Measurements from ENCODE around the gene PIP4K2B. TPM values are rescaled to one million over a fixed set of nuclear protein-coding genes. Genes with fewer than 3 reads are reported as not detected.

PIP4K2B gene
- total and polyA plus RNA-seq, 8 donors = 9.0 to 22.2 (median 13.1) TPM

DNA sequence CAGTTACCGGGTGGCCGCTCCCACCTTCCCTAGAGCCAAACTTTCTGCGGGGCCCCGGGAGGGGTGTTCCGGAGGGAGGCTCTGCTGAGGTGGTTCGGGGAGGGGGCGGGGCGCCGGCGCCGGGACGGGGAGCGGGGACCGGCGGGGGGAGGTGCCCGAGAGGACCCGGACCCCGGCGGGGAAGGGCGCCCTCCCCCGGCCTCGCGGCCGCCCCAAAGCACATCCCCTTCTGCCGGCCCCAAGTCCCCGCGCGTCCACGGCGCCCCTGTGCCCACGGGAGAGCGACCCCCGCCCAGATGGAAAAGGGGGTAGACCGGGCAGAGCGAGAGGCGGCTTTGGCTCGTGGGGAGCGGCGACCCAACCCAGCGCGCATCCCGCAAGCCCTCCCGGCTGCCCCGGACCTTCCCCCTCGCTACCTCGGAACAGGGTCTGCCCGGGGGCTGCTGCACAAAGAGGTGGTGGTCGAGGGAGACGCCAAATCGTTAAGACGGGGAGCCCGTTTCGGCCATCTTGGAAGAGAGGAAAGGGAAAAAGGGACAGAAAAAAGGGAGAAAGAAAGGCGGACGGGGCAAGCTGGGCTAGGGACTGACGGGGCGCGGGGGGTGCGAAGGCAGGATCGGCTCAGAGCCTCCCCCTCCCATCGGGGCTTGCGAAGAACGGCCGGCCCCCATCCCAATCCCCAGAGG lies 51.8 kb downstream of the PIP4K2B start:
- FAIRE-seq (no peak), ATAC-seq (peak in 1 of 4 donors; percentile 11), DNase-seq (peak in 5 of 6 donors; percentile 45 to 85 (median 76))
- peaks cover 13 to 23% (median 16%) of the 10 kb centered on the region in 3 donors for H3K4me1 ChIP-seq
- H3K27ac ChIP-seq = peak overlapping the region; percentile 48 to 85 (median 70)
- 1 to 2% methylated on average over 49 to 64 of the region's 64 CpGs for WGBS, 2 donors
- no peaks in the 10 kb centered on the region for H3K27me3 ChIP-seq
- TF ChIP-seq, protein P1, sequence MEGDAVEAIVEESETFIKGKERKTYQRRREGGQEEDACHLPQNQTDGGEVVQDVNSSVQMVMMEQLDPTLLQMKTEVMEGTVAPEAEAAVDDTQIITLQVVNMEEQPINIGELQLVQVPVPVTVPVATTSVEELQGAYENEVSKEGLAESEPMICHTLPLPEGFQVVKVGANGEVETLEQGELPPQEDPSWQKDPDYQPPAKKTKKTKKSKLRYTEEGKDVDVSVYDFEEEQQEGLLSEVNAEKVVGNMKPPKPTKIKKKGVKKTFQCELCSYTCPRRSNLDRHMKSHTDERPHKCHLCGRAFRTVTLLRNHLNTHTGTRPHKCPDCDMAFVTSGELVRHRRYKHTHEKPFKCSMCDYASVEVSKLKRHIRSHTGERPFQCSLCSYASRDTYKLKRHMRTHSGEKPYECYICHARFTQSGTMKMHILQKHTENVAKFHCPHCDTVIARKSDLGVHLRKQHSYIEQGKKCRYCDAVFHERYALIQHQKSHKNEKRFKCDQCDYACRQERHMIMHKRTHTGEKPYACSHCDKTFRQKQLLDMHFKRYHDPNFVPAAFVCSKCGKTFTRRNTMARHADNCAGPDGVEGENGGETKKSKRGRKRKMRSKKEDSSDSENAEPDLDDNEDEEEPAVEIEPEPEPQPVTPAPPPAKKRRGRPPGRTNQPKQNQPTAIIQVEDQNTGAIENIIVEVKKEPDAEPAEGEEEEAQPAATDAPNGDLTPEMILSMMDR (IDR thresholded peaks at IDR 0.05) = no peak
- intact Hi-C loops (cut with DNase I) = no loop called here
- no peaks in the 10 kb centered on the region for H3K9me3 ChIP-seq
- peak overlapping the region; percentile 78 to 84 (median 80) for H3K4me3 ChIP-seq
- no peaks in the 10 kb centered on the region for H3K36me3 ChIP-seq

DNA sequence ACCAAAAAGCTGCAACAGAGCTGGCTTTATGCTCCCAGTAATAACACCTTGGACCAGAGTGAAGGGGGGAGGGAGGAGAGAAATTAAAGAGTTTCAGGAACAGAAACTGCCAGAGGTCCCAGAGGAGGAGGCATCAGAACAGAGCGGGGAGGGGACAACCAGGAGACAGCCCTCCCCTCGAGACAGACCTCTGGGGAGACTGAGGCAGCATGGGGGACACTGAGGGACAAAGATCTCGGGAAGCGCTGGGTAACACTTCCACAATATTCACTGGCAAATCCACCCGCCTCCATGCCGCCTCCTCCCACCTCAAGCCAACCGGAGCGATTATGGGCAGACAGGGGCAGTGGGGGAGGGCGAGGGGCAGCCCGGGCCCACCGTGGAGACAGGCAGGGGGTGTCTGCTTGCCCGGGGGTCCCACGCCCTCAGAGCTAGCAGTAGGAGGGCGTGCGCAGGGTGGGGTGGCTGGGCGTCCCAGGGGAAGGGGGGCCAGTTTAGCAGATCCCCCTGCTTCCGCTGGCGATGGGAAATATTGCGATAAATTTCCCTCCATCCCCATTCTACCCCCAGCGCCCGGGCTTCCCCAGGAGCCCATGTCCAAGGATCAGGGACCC lies 52.4 kb downstream of the PIP4K2B start:
- intact Hi-C loops (cut with DNase I) = no loop called here
- 3 to 5% methylated on average over 16 to 21 of the region's 21 CpGs for WGBS, 2 donors
- TF ChIP-seq, protein P1 (IDR thresholded peaks at IDR 0.05) = no peak
- H3K4me3 ChIP-seq = peak overlapping the region; percentile 78 to 84 (median 80)
- H3K36me3 ChIP-seq = no peaks in the 10 kb centered on the region
- peak overlapping the region; percentile 48 to 85 (median 70) for H3K27ac ChIP-seq
- H3K27me3 ChIP-seq = no peaks in the 10 kb centered on the region
- FAIRE-seq (no peak), ATAC-seq (no peak), DNase-seq (peak in 2 of 6 donors; percentile 56 to 68)
- H3K4me1 ChIP-seq = peaks cover 20 to 29% (median 21%) of the 10 kb centered on the region in 3 donors
- H3K9me3 ChIP-seq = no peaks in the 10 kb centered on the region

DNA sequence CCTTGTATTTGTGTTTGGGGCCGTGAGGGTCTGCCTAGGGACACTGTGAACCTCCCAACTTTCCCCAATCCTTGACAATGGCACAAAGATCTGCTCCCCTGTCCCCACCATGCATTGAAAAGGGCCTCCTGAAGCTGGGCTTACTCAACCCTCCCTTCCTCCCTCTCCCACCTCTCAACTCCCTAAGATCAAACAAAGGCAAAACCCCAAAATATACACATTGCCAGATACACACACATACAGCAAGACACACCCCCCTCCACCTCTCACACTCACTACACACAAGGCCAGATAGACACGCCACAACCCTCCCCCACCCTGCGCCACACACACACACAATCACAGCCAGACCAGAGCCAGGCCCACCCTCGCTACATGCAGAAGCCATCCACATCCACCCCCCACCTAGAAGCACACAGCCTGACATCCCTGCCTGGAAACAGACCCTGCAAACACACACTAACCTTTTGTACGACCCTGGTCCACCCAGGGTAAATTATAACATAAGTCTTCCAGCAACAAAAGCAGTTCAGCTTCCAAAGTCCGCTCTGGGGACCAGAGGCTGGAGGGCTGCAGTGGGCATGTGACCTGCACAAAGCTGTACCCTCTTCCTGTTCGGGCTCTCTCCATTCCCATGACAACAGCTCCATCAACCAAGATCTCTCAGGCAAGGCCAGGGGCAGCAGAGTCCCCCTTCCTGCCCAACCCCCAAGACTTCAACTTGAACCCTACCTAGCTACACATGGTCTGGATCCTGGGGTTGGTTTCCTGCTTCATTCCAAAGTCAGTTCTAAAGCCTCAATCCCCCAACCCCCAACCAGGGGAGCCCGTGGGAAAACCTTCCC lies 53.1 kb downstream of the PIP4K2B start:
- FAIRE-seq (no peak), DNase-seq (peak in 1 of 6 donors; percentile 33), ATAC-seq (no peak)
- Histone ChIP-seq H3K4me3 (peak overlapping the region in 2 of 4 donors; percentile 78 to 84), H3K36me3 (no peaks in the 10 kb centered on the region), H3K4me1 (peaks cover 26 to 36% (median 28%) of the 10 kb centered on the region in 3 donors), H3K27me3 (no peaks in the 10 kb centered on the region), H3K9me3 (no peaks in the 10 kb centered on the region), H3K27ac (peak overlapping the region; percentile 48 to 85 (median 70))
- intact Hi-C loops (cut with DNase I) = no loop called here
- WGBS, 2 donors = 44 to 52% methylated on average over 8 of the region's 8 CpGs
- TF ChIP-seq, protein P1 (IDR thresholded peaks at IDR 0.05) = no peak

DNA sequence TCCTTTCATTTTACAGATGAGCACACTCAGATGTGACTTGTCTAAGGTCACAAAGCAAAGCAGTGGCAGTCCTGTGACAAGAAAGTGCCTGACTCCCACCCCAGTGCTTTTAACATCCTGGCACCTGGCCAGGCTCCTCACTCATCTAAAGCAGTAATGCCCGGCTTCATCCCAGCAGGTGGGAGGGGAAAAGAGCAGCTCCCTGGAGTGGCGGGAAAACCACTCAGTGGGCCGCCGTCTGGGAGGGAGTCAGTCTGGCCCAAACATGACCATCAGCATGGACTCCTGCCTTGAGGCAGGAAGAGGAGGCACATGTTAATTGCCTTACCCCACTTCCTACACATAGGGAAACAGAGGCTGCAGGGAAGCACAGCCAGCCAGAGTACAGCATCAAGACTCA lies 53.8 kb downstream of the PIP4K2B start:
- WGBS, 2 donors = 63 to 67% methylated on average over 4 of the region's 4 CpGs
- ATAC-seq = no peak
- Histone ChIP-seq H3K4me3 (no peak overlapping the region), H3K9me3 (no peaks in the 10 kb centered on the region), H3K4me1 (peaks cover 33 to 43% (median 34%) of the 10 kb centered on the region in 3 donors), H3K27ac (no peak overlapping the region), H3K36me3 (no peaks in the 10 kb centered on the region), H3K27me3 (no peaks in the 10 kb centered on the region)
- no peak for FAIRE-seq
- peak in 2 of 6 donors; percentile 67 to 71 for DNase-seq
- intact Hi-C loops (cut with DNase I) = no loop called here
- TF ChIP-seq, protein P1 (IDR thresholded peaks at IDR 0.05) = no peak

Measured in pancreas (tissue), 10 donors.